ENCODE results near the gene VSTM4. TPM values are rescaled to one million over a fixed set of nuclear protein-coding genes. Genes with fewer than 3 reads are reported as not detected.

VSTM4 gene
- total RNA-seq, 4 donors from 2014 or later, result 4.0 to 6.0 (median 4.6) TPM

DNA sequence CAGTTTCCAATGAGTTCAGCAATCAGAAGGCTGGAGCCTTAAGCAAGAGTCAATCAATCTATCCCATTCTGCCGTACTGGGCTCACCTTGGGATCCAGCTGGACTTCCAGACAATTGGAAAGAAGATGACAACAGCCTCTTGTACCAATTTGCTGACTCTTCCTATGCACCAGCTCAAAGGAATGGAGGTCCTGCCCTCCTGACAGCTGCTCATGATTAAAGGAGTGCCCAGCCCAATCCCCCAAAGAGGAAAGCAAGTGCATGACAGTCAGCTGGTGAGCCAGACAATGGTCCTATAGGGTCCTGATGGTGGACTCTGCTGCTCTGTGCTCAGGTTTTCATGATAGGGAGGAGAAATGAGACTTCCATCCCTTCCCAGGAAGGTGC, 25.1 kb downstream of the VSTM4 start:
- peaks cover 12% of the 10 kb centered on the region for H3K4me1 ChIP-seq
- H3K9me3 ChIP-seq, result no peaks in the 10 kb centered on the region
- 57% methylated on average over 1 of the region's 1 CpG for whole genome bisulfite sequencing
- H3K36me3 ChIP-seq, result no peaks in the 10 kb centered on the region
- no peak overlapping the region for H3K27ac ChIP-seq
- H3K27me3 ChIP-seq, result no peaks in the 10 kb centered on the region
- no peak for DNase-seq (ENCODE audit: low spot score in 2 of 2)
- TF ChIP-seq, protein P1, sequence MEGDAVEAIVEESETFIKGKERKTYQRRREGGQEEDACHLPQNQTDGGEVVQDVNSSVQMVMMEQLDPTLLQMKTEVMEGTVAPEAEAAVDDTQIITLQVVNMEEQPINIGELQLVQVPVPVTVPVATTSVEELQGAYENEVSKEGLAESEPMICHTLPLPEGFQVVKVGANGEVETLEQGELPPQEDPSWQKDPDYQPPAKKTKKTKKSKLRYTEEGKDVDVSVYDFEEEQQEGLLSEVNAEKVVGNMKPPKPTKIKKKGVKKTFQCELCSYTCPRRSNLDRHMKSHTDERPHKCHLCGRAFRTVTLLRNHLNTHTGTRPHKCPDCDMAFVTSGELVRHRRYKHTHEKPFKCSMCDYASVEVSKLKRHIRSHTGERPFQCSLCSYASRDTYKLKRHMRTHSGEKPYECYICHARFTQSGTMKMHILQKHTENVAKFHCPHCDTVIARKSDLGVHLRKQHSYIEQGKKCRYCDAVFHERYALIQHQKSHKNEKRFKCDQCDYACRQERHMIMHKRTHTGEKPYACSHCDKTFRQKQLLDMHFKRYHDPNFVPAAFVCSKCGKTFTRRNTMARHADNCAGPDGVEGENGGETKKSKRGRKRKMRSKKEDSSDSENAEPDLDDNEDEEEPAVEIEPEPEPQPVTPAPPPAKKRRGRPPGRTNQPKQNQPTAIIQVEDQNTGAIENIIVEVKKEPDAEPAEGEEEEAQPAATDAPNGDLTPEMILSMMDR (IDR thresholded peaks at IDR 0.05), result no peak
- no peak for TF ChIP-seq POLR2A (IDR thresholded peaks at IDR 0.05)
- TF ChIP-seq POLR2AphosphoS5 (IDR thresholded peaks at IDR 0.05), result no peak
- no peak overlapping the region for H3K4me3 ChIP-seq

DNA sequence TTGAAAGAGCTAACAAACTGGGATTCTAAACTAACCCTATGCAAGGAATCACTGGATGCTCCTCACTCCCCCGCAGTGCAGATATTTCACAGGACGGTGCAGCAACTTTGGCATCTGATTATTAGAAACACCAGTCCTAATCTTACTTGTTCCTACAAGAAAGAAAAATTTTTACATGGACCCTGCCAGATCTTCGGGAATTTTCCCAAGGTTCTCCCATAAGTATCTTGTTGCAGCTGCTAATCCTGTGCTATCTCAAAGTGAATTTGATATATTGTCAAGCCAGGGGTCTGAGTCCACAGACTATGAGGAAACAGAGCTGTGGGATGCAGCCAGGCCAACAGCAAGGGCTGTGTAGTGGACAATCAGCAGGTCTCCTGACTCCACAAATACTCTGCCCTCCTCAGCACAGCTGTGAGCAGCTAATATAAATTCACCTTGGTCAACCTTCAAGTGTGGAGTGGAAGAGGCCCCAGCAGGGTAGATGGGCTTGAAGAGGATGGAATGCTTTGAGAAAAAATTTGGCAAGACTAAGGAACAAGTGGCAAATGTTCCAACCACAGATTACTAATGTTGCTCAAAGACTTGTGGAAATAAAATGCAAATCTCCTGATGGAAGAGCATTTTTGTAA, 25.6 kb downstream of the VSTM4 start:
- no peak for DNase-seq (ENCODE audit: low spot score in 2 of 2)
- Histone ChIP-seq H3K27me3 (no peaks in the 10 kb centered on the region), H3K4me3 (no peak overlapping the region), H3K36me3 (no peaks in the 10 kb centered on the region), H3K9me3 (no peaks in the 10 kb centered on the region), H3K4me1 (peaks cover 12% of the 10 kb centered on the region), H3K27ac (no peak overlapping the region)
- TF ChIP-seq, protein P1 (IDR thresholded peaks at IDR 0.05), result no peak
- no peak for TF ChIP-seq POLR2AphosphoS5 (IDR thresholded peaks at IDR 0.05)
- no peak for TF ChIP-seq EP300 (IDR thresholded peaks at IDR 0.05)
- no peak for TF ChIP-seq POLR2A (IDR thresholded peaks at IDR 0.05)
- WGBS, result 41% methylated on average over 3 of the region's 3 CpGs

DNA sequence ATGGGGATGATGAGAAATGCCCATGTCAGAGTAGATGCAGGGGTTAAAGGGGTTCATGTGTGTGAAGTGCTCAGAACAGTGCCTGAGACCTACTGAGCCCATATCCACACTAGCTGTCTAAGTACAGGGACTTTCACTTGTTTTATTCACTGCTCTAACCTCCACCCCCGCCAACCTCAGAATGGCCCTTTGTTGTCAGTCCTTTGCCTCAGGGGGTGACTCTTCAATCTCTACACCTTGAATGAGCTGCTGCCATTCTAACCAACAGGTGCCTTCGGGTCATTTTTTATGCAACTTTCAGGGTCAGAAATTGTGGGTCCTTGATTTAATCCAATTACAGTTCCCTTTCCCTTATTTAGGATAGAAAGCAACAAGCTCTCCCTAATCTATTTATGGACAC, 26.2 kb downstream of the VSTM4 start:
- 79% methylated on average over 2 of the region's 2 CpGs for WGBS
- Histone ChIP-seq H3K9me3 (no peaks in the 10 kb centered on the region), H3K27me3 (no peaks in the 10 kb centered on the region), H3K27ac (no peak overlapping the region), H3K4me3 (no peak overlapping the region), H3K4me1 (peaks cover 12% of the 10 kb centered on the region), H3K36me3 (no peaks in the 10 kb centered on the region)
- no peak for TF ChIP-seq POLR2A (IDR thresholded peaks at IDR 0.05)
- TF ChIP-seq EP300 (IDR thresholded peaks at IDR 0.05), result no peak
- TF ChIP-seq, protein P1 (IDR thresholded peaks at IDR 0.05), result no peak
- no peak for TF ChIP-seq POLR2AphosphoS5 (IDR thresholded peaks at IDR 0.05)
- DNase-seq (ENCODE audit: low spot score in 2 of 2), result no peak

DNA sequence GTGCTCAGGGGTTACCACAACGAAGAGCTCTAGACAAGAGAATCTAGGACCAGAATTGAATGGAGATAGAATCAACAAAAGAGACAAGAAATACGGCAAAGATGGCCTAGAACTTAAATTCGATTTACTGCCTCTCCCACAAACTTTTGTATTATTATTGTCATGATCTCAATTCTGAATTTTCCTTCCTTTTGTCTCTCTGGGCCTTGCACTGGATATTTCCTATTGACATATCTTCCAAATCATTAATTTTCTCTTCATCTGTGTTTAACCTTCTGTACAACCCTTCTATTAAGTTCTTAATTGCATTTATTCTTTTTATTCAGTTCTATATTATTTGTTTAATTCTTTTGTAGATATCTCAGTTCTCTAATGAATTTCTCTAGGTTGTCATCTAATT, 28.4 kb downstream of the VSTM4 start:
- no peak for DNase-seq (ENCODE audit: low spot score in 2 of 2)
- Histone ChIP-seq H3K27ac (no peak overlapping the region), H3K4me1 (peaks cover 18% of the 10 kb centered on the region), H3K36me3 (no peaks in the 10 kb centered on the region), H3K4me3 (no peak overlapping the region), H3K9me3 (no peaks in the 10 kb centered on the region), H3K27me3 (no peaks in the 10 kb centered on the region)
- 96% methylated on average over 3 of the region's 3 CpGs for WGBS
- TF ChIP-seq, protein P1 (IDR thresholded peaks at IDR 0.05), result no peak

DNA sequence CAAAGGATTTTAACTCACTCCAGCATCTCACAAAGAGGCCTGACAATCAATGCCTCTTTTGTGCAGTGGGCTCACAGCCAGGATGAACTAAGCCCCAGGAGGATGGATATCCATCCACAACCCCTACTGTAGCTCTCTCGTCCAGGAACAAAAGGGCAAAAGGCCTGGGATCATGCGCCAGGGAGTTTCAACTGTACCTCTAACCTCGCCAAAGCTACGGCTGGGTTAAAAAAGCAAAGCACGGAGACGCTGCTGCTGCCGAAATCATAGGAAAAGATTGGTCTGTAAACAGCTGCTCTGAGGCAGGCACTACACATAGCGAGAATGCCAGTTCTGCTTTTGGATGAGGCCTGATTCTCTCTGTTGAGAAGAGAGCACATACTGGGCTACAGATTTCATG, 32.1 kb downstream of the VSTM4 start:
- WGBS, result 70% methylated on average over 8 of the region's 8 CpGs
- Histone ChIP-seq H3K27me3 (no peaks in the 10 kb centered on the region), H3K4me1 (peaks cover 30% of the 10 kb centered on the region), H3K9me3 (no peaks in the 10 kb centered on the region), H3K36me3 (no peaks in the 10 kb centered on the region), H3K27ac (no peak overlapping the region), H3K4me3 (no peak overlapping the region)
- TF ChIP-seq, protein P1 (IDR thresholded peaks at IDR 0.05), result no peak
- TF ChIP-seq POLR2A (IDR thresholded peaks at IDR 0.05) (no peak), EP300 (IDR thresholded peaks at IDR 0.05) (no peak), POLR2AphosphoS5 (IDR thresholded peaks at IDR 0.05) (no peak)
- DNase-seq (ENCODE audit: low spot score in 2 of 2), result no peak

Data from suprapubic skin (tissue), 4 donors.